SK-N-SH treated with all-trans-retinoic acid at 6 μM for 48 hours (cell line): ENCODE measurements around the gene FAM222B.

ENCODE experiments used
- ATAC-seq: fragments of 200-7000 bp; cut with Tn5 transposase; 3 replicates; pipeline ENCODE4 v1.9.1; 2020; ENCODE audit warnings: mild to moderate bottlenecking, moderate library complexity
- ARNTL ChIP-seq: fragments of 450-650 bp; formaldehyde crosslinking; IDR thresholded peaks from 2 replicates; pipeline ENCODE4 v1.5.0; 2020; ENCODE audit warnings: low read depth, mild to moderate bottlenecking, moderate library complexity, borderline replicate concordance
- BACH2 ChIP-seq: fragments of 250-450 bp; sonication (Bioruptor Pico); IDR thresholded peaks from 2 replicates; pipeline ENCODE4 v1.9.0; 2021; ENCODE audit warnings: mild to moderate bottlenecking, borderline replicate concordance
- CSDC2 ChIP-seq: fragments of 250-450 bp; sonication (Bioruptor Pico); IDR thresholded peaks from 2 replicates; pipeline ENCODE4 v1.5.0; 2020; ENCODE audit warnings: mild to moderate bottlenecking, moderate library complexity
- ESRRG ChIP-seq: fragments of 250-450 bp; sonication (Bioruptor Pico); IDR thresholded peaks from 2 replicates; pipeline ENCODE4 v1.6.1; 2021; ENCODE audit warnings: mild to moderate bottlenecking
- GLIS3 ChIP-seq: fragments of 250-450 bp; sonication (Bioruptor Pico); IDR thresholded peaks from 2 replicates; pipeline ENCODE4 v1.5.0; 2020; ENCODE audit warnings: mild to moderate bottlenecking, moderate library complexity
- OSR1 ChIP-seq: fragments of 250-450 bp; sonication (Bioruptor Pico); IDR thresholded peaks from 2 replicates; pipeline ENCODE4 v1.8.0; 2022; ENCODE audit warnings: moderate library complexity, mild to moderate bottlenecking, inconsistent platforms
- PPARA ChIP-seq: fragments of 250-450 bp; sonication (Bioruptor Pico); IDR thresholded peaks from 2 replicates; pipeline ENCODE4 v1.5.0; 2020; ENCODE audit warnings: mild to moderate bottlenecking, borderline replicate concordance
- RARB ChIP-seq: fragments of 250-450 bp; sonication (Bioruptor Pico); IDR thresholded peaks from 2 replicates; pipeline ENCODE4 v1.8.0; 2021; ENCODE audit warnings: mild to moderate bottlenecking, moderate library complexity
- SNAI2 ChIP-seq: fragments of 250-450 bp; sonication (Bioruptor Pico); IDR thresholded peaks from 2 replicates; pipeline ENCODE4 v1.5.0; 2020; ENCODE audit warnings: mild to moderate bottlenecking, moderate library complexity
- TCF4 ChIP-seq: fragments of 250-450 bp; sonication (Bioruptor Pico); IDR thresholded peaks from 2 replicates; pipeline ENCODE4 v1.8.0; 2021; ENCODE audit warnings: mild to moderate bottlenecking, moderate library complexity, borderline replicate concordance
- ZFP30 ChIP-seq: fragments of 450-650 bp; formaldehyde crosslinking; IDR thresholded peaks from 2 replicates; pipeline ENCODE4 v1.5.0; 2022; ENCODE audit warnings: mild to moderate bottlenecking, moderate library complexity
- ZNF565 ChIP-seq: fragments of 450-650 bp; formaldehyde crosslinking; conservative IDR thresholded peaks from 2 replicates; pipeline ENCODE4 v1.5.0; 2020; ENCODE audit warnings: low read depth, mild to moderate bottlenecking, moderate library complexity
- ZNF70 ChIP-seq: fragments of 450-650 bp; formaldehyde crosslinking; IDR thresholded peaks from 2 replicates; pipeline ENCODE4 v1.5.0; 2020; ENCODE audit warnings: mild to moderate bottlenecking, moderate library complexity
- ZNF8 ChIP-seq: fragments of 450-650 bp; formaldehyde crosslinking; IDR thresholded peaks from 2 replicates; pipeline ENCODE4 v1.5.0; 2020; ENCODE audit warnings: mild to moderate bottlenecking, moderate library complexity
- TF ChIP-seq, protein P1 (sequence below): fragments of 250-450 bp; sonication (Bioruptor Pico); IDR thresholded peaks from 2 replicates; pipeline ENCODE4 v1.8.0; 2020; ENCODE audit warnings: mild to moderate bottlenecking, moderate library complexity, borderline replicate concordance
- TF ChIP-seq, protein P2 (sequence below): fragments of 250-450 bp; sonication (Bioruptor Pico); IDR thresholded peaks from 2 replicates; pipeline ENCODE4 v1.5.1; 2021; ENCODE audit warnings: mild to moderate bottlenecking, moderate library complexity
- TF ChIP-seq, protein P3 (sequence below): fragments of 250-450 bp; sonication (Bioruptor Pico); IDR thresholded peaks from 2 replicates; pipeline ENCODE4 v1.8.0; 2021; ENCODE audit warnings: low read depth, mild to moderate bottlenecking, moderate library complexity, borderline replicate concordance
- TF ChIP-seq, protein P4 (sequence below): fragments of 250-450 bp; sonication (Bioruptor Pico); IDR thresholded peaks from 2 replicates; pipeline ENCODE4 v1.5.1; 2020; ENCODE audit warnings: low read depth, mild to moderate bottlenecking, moderate library complexity

FAM222B gene

DNA sequence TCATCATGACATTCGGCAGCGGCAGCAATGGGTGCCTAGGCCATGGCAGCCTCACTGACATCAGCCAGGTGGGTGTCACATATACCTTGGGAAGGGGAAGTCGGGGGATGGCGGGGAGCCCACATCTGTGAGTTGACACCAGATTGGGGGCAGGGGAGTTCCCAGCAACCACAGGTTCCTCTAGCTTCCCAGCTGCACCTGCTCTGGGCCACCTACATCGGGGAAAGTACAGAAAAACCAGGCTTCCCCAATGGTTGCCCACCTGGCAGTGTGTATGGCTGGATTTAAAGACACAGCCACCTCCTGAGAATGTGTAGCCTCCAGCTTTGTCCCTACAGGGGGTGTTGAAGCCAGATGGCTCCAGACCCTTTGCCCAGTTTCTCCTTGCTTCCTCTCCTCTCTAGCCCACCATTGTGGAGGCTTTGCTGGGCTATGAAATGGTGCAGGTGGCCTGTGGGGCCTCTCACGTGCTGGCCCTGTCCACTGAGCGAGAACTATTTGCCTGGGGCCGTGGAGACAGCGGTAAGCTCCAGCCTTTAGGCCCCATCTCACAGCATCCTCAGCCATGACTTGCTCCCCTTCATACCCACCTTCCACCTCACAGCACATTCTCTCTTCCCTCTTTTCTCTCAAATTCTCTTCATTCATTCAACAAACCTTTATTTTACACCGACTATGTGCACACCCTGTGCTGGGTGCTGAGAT lies 103.8 kb downstream of the FAM222B start:
- no peak for ATAC-seq

DNA sequence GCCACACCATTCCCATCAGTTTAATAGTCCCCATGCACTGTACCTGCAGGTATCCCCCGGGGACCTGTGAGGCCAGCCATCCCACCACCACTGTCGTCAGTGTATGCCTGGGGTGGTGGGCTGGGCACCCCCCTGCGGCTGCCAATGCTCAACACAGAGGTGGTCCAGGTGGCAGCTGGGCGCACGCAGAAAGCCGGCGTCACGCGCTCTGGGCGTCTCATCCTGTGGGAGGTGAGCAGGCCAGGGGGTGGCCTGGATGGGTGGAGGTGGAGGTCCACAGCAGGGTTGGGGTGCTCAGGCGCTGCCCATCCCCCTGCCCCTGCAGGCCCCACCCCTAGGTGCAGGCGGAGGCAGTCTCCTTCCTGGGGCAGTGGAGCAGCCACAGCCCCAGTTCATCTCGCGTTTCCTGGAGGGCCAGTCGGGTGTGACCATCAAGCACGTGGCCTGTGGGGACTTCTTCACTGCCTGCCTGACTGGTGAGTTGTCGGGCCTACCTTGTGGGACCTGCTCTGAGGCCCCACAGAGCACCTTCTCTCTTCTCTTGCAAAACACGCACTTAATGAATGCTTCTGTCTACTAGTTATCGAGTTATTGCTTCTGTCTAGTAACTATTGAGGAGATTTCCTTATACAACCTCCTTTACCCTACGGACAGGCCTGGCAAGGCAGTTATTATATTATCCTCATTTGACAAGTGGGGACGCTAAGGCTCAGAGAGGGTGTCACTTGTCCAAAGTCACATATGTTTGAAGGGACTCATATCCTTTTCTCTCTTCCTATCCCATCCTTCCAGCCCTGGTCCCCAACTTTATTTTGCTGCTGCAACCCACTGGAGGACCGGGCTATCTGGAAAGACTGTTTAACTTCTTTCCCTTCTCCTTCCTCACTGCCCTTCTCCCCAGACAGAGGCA lies 104.6 kb downstream of the FAM222B start:
- ATAC-seq, result no peak
- TF ChIP-seq ZNF565 (CRISPR knock-in tag), result no peak
- TF ChIP-seq ZNF8, result no peak
- TF ChIP-seq PPARA (CRISPR knock-in tag), result no peak
- TF ChIP-seq ZNF70 (CRISPR knock-in tag), result no peak
- TF ChIP-seq OSR1 (CRISPR knock-in tag), result no peak
- TF ChIP-seq, protein P1, sequence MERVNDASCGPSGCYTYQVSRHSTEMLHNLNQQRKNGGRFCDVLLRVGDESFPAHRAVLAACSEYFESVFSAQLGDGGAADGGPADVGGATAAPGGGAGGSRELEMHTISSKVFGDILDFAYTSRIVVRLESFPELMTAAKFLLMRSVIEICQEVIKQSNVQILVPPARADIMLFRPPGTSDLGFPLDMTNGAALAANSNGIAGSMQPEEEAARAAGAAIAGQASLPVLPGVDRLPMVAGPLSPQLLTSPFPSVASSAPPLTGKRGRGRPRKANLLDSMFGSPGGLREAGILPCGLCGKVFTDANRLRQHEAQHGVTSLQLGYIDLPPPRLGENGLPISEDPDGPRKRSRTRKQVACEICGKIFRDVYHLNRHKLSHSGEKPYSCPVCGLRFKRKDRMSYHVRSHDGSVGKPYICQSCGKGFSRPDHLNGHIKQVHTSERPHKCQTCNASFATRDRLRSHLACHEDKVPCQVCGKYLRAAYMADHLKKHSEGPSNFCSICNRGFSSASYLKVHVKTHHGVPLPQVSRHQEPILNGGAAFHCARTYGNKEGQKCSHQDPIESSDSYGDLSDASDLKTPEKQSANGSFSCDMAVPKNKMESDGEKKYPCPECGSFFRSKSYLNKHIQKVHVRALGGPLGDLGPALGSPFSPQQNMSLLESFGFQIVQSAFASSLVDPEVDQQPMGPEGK (CRISPR knock-in tag), result no peak
- TF ChIP-seq BACH2 (CRISPR knock-in tag), result no peak
- TF ChIP-seq, protein P2, sequence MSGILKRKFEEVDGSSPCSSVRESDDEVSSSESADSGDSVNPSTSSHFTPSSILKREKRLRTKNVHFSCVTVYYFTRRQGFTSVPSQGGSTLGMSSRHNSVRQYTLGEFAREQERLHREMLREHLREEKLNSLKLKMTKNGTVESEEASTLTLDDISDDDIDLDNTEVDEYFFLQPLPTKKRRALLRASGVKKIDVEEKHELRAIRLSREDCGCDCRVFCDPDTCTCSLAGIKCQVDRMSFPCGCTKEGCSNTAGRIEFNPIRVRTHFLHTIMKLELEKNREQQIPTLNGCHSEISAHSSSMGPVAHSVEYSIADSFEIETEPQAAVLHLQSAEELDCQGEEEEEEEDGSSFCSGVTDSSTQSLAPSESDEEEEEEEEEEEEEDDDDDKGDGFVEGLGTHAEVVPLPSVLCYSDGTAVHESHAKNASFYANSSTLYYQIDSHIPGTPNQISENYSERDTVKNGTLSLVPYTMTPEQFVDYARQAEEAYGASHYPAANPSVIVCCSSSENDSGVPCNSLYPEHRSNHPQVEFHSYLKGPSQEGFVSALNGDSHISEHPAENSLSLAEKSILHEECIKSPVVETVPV (CRISPR knock-in tag), result no peak
- TF ChIP-seq ZFP30 (CRISPR knock-in tag), result no peak
- TF ChIP-seq TCF4, result no peak
- TF ChIP-seq RARB (CRISPR knock-in tag), result no peak
- no peak for TF ChIP-seq CSDC2 (CRISPR knock-in tag)
- no peak for TF ChIP-seq ESRRG (CRISPR knock-in tag)
- TF ChIP-seq SNAI2 (CRISPR knock-in tag), result no peak
- TF ChIP-seq, protein P3, sequence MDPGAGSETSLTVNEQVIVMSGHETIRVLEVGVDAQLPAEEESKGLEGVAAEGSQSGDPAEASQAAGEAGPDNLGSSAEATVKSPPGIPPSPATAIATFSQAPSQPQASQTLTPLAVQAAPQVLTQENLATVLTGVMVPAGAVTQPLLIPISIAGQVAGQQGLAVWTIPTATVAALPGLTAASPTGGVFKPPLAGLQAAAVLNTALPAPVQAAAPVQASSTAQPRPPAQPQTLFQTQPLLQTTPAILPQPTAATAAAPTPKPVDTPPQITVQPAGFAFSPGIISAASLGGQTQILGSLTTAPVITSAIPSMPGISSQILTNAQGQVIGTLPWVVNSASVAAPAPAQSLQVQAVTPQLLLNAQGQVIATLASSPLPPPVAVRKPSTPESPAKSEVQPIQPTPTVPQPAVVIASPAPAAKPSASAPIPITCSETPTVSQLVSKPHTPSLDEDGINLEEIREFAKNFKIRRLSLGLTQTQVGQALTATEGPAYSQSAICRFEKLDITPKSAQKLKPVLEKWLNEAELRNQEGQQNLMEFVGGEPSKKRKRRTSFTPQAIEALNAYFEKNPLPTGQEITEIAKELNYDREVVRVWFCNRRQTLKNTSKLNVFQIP (CRISPR knock-in tag), result no peak
- TF ChIP-seq ARNTL (CRISPR knock-in tag), result no peak

More for the DNA sequence above, 103.8 kb downstream of the FAM222B start:
- TF ChIP-seq, protein P1 (CRISPR knock-in tag), result no peak
- no peak for TF ChIP-seq OSR1 (CRISPR knock-in tag)
- TF ChIP-seq ZNF70 (CRISPR knock-in tag), result no peak
- TF ChIP-seq, protein P2 (CRISPR knock-in tag), result no peak
- TF ChIP-seq RARB (CRISPR knock-in tag), result no peak
- TF ChIP-seq GLIS3 (CRISPR knock-in tag), result no peak
- TF ChIP-seq, protein P4, sequence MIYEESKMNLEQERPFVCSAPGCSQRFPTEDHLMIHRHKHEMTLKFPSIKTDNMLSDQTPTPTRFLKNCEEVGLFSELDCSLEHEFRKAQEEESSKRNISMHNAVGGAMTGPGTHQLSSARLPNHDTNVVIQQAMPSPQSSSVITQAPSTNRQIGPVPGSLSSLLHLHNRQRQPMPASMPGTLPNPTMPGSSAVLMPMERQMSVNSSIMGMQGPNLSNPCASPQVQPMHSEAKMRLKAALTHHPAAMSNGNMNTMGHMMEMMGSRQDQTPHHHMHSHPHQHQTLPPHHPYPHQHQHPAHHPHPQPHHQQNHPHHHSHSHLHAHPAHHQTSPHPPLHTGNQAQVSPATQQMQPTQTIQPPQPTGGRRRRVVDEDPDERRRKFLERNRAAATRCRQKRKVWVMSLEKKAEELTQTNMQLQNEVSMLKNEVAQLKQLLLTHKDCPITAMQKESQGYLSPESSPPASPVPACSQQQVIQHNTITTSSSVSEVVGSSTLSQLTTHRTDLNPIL, result no peak
